ENCODE data around the gene MPRIP.

The MPRIP gene

DNA sequence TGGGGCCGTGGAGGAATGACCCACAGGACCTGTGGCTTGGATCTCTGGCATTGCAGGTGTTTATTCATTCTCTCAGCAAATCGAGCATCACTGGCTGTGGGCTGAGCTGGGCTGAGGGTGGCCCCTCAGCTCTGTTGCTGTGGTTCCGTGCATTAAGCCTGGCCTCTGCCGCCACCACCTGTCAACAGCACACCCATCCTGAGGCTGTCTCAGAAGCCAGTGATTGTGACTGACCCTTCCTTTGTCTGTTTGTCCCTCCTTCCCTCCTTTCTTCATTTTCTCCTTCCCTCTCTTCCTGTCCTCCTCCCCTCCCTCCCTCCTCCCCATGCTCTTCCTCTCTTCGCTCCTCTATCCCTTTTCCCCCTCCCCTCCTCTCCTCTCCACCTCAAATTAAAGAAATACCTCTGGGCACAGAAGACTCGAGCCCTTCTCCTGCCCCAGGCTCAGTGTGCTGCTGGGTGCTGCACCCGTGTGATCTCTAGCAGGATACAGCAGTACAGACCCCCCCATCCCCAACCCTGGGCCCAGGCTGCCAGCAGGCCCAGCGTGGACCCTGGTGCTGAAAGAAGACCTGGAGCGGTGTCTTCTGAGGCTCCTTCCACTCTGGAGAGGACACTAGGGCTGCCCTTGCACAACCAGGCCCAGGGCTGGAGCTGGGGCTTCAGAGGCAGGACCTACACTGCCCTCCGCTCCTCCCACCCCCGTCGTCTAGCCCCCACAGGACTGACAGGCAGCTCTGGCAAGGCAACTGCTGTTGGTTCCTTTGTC is 88.0 kb downstream of the MPRIP start:
- DNase-seq, result no peak

- no peak for DNase-seq
Observed at GRCh38 chr17:17131839-17132238, 89.6 kb downstream of the MPRIP start.

DNA sequence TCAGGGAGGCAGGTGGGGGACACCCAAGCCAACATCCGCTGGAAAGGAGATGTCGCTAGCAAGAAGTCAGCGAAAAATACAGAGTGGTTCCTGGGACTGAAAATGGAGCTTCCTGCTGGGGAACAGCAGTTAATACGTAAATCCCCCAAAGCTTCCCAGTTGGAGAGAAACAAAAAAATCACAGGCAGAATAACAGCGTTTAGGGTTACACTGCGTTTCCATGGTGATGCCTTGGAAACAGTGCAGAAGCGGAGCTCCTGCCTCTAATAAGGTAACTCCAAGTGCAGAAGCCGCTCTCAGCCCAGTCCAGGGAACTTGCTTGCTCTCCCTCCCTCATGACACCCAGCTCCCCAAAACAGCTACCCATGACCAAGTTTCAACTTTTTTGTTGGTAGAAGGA is 90.5 kb downstream of the MPRIP start:
- no peak for DNase-seq

DNA sequence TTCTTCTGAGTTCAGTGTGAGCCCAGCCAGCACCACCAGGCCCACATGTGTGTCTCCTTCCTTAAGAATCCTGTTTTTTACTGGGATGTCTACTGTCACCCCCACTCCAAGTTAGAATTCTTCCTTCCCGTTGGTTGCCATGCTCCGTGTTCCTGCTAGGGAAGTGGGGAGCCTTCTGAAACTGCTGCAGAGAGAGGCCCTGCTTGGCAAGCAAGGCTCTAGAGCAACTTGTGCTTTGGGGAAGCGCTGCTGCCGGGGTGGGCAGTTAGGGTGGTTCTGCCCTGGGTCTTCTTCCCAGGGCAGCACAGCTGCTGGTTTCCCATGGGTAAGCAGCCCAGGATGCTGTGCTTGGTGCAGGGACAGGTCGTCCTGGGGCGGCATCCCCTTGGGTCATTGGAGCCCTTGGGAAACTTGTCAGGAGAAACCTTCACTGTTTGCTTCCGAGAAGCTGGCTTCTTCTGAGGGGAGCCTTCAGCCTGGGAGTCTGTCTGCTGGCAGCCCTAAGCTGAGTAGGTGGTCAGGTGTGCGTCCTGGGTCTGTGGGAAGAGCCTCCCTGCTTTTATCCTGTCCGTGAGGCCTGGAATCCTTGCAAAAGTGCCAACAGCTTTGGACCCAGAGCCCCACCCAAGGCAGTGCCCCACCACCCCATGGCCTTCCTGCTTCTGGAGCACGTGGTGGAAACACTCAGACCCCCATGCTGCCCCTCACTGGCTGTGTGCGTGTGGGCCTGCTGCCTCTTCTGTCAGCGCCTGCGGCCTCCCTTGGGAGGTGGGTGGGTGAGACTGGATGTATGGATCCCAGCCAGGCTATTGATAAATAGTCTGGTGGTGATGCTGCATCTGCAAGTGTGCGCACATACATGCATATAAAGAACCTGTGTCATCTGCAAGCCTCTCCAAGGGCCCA is 92.0 kb downstream of the MPRIP start:
- DNase-seq, result peak in 1 of 2 experiments; percentile 42

DNA sequence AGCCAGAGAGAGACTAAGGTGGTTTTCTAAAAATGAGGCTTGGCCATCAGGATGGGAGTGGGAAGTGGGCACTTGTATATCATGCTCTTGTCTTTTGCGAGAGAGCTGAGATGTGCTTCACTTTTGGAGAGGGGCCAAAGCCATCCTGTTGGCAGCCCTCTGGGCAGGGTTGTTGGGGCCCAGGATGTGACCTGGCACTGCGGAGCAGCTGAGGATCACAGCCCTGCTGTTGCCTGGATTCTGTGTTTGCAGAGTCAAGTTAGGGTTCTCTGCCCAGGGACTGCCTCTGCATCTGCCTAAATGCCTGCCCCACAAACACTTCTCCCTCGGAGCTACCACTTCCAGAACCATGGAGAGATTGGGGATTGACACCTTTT is 92.7 kb downstream of the MPRIP start:
- DNase-seq, result peak; percentile 55 to 68

GRCh38 chr17:17136221-17136620 is 94.0 kb downstream of the MPRIP start:
- DNase-seq, result peak in 1 of 2 experiments; percentile 42

DNA sequence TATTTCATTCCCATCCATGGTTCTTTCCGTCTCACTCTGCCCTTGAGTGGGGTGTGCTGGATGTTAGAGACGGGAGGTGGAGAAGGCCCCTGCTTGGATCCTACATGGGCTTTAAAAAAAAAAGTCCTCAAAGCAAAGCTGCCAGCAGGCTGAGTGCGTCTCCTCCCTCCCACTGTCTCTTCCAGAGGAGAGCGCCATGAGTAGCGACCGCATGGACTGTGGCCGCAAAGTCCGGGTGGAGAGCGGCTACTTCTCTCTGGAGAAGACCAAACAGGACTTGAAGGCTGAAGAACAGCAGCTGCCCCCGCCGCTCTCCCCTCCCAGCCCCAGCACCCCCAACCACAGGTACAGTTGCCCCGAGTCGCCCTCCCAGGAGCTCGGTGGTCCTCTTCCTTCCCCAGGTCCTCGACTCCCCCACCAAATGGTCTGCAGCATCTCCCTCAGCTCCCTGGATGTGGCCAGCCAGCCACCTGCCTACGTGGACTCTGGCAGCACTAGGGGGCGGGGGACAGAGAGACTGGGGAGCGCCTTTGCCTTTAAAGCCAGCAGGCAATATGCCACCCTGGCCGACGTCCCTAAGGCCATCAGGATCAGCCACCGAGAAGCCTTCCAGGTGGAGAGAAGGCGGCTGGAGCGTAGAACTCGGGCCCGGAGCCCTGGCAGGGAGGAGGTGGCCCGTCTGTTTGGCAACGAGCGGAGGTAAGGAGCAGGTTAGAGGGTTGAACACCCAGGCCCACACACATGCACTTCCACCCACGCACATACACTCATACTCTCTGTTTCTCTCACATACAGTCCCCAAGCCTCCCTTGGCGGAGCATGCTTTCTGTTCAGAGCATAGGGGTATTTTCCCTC is 95.7 kb downstream of the MPRIP start:
- DNase-seq, result no peak

DNA sequence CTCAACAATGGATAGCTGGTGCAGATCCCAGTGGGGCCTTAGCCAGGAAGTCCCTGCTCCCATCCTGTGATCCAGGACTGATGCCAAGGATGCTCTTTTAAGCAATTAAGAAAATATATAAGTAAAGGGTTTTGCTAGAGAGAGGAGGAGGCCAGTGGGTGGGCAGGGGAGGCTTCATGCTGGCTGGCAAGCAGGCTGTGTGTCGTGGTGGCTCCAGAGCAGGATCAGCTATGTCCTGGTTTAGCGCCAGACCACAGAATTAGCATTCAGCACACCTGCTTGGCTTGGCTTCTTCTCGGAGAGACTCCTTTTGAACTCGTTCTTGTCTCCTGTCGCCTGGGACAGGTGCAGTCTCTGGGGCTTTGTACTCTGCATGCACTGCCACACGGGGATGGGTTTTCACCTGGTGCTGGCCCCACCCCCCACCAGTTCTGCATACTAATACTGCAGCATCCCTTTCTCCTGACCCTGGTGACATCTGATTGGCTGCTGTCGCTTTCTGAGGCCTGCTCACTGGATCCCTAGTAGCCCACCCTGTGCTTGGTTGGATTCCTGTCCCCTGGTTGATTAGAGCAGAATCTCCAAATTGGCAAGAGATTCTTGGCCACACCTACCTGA is 97.8 kb downstream of the MPRIP start:
- no peak for DNase-seq

- DNase-seq, result no peak
Observed at GRCh38 chr17:17140590-17140980, 98.3 kb downstream of the MPRIP start.

- DNase-seq, result no peak
Observed at GRCh38 chr17:17141279-17141678, 99.0 kb downstream of the MPRIP start.

DNA sequence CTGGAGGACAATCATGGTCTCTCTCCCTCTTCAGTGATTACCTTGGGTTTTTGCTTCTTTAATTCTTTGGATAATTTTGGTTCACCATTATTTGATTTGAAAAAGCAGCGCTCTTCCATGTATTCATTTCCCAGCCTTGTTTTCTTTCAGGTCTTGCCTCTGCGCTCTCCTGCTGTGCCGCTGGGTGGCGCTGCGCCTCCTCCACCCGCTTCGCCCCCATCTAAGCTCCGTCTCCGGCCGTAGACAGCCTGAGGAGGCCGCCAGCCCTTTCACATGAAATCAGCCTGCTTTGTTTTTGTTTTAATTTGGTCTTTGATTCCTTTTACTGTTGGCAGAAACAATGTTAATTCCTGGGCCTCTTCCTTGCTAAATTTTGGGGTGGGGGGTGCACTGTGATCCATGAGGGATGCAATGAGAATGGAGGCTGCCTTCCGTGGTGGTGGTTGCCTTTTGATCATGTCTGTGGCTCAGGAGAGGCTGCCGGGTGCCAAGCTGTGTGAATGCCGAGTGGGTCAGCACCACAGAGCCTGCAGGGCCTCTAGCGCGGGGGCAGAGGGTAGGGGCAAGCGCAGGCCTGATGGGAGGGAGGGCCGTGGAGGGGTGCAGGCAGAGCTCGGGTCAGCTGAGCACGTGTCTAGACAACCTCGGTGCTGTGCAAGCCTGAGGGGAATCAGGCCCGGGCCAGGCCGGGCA is 99.7 kb downstream of the MPRIP start:
- no peak for DNase-seq

DNA sequence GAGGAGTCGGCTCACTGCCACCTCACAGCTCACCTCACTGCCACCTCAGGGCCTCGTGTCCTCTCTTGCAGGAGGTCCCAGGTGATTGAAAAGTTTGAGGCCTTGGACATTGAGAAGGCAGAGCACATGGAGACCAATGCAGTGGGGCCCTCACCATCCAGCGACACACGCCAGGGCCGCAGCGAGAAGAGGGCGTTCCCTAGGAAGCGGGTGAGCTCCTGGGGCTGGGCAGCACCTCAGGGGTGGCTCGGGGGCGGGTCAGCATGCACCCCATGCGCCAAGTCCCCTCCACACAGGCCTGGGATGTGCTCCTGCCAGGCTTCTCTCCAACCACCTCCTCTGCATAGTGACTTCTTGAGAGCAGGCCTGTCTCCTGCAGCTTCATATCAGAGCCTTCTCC is 100.3 kb downstream of the MPRIP start:
- no peak for DNase-seq

DNA sequence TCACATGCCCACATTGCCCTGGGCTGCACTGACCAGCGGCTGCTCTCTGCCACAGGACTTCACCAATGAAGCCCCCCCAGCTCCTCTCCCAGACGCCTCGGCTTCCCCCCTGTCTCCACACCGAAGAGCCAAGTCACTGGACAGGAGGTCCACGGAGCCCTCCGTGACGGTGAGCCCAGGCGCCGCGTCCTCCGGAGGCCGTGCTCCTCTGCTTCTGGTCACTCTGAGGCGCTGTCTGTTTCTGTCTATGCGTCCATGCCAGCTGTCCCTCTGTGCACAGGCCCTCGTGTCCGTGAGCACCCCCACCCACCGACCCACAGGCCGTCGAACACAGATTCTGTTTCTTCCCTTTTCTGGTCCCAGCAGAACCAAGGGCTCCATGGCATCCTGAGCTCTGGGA is 101.2 kb downstream of the MPRIP start:
- no peak for DNase-seq

DNA sequence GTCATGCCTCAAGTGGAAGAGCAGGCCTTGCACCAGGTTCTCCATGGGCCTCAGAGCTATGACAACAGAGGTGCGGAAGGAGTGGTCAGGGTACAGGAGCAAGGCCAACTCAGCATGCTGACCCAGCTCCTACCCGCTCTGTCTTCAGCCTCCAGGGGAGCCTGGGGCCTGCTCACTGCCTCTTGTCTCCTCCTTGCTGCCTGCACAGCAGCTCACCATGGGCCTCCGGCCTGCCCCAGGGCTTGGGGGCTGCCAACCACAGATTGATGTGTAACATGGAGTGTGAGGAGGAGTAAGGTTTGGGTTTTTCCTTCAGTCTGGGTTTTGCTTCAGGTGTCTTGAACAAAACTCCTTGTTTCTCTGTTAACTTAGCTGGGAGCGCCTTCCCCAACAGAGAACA is 101.8 kb downstream of the MPRIP start:
- DNase-seq, result no peak

DNA sequence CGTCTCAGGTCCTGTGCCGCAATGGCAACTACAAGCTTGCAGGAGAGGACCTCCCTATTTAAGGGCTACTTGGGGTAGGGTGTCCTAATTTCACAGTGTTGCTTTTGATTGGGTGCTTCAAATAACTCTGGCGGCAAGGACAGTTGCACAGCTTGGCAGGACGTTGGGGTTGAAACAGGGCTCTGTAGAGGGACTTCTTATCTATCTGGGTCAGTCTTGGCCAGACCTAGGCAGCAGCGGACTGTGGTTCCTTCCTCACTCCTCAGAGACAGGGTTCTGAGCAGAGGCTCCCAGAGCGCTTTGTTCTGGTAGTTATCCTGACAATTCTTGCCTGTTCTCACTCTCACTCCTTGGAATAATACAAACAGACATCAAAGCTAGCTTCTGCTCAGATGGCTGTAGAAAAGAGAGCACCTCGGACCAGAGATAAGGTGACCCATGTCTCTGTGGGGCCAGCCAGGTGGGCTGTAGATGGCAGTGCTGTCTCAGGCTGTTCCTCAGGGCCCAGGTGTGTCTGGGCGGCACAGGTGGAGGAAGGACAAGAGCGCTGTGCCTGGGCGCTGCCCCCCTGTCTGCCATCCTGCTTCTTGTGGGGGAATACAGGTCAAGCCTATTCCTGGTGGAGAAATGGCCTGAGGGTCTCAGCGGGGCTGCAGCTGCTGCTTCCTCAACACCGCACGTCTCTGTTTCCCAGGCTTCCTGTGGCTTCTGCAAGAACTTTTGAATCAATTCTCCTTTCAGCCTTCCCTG is 102.8 kb downstream of the MPRIP start:
- DNase-seq, result no peak

DNA sequence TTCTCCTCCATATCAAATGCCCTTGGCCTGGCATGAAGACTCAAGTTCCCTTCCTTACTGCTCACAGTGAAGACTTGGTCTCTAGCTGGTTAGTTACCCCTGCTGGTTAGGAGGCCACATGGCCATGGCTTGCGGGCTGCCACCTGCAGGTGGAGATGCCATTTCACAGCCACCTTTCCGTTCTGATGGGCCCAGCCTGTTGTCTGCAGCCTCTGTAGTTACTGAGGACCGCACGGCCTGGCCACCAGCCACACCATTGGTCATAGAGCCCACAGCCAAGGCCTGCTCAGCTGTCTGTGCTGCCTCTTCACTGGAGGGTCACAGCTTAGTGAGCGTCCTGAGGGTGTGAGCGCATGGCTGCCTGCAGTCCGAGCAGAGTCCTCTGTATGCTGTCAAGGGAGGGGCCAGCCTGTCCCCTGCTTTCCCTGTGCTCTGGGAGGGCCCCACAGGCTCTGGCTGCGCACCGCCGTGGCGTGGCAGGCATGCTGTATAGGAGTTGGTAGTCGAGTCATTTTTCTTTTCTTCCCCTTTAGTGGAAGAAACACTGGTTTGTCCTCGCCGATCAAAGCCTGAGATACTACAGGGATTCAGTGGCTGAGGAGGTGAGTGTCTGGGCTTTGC is 104.6 kb downstream of the MPRIP start:
- DNase-seq, result no peak

DNA sequence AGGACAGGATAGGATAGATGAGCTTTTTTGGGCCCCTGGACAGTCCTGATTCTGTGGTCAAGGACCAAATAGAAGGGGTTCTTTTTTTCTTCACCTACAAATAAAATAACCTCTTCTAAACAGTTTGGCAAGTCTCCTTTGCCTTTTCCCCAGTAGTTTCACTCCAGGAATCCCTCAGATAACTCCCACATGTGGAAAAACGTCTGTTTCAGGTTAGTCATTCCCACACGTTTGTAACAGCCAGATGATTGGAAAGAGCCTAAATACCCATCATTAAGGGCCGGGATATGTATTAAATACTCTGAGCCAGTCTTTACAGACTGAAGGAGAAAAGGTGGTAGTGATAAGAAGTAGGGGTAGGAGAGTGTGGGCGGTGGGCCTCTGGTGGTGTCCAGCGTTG is 105.6 kb downstream of the MPRIP start:
- DNase-seq, result no peak

- no peak for DNase-seq
Observed at GRCh38 chr17:17149520-17150447, 107.5 kb downstream of the MPRIP start.

- no peak for DNase-seq
Observed at GRCh38 chr17:17150448-17150800, 108.2 kb downstream of the MPRIP start.

DNA sequence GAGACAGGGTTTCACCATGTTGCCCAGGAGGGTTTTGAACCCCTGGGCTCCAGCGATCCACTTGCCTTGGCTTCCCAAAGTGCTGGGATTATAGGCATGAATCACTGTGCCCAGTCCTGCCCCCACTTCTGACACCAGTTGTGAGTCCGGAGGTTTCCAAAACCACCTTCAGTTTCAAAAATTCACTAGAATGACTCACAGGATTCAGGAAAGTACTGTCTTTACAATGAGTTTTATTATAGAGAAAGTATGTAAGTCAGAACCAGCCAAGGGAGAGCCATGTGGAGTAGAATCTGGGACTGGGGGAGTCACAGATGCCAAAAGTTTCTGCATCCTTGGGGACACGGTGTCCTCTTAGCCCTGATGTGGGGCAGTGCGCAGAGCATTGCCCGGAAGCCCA is 108.8 kb downstream of the MPRIP start:
- DNase-seq, result no peak

Data from NCI-H446 (cell line).